Measurements from ENCODE around the gene C3AR1. TPM values are rescaled to one million over a fixed set of nuclear protein-coding genes. Genes with fewer than 3 reads are reported as not detected.
"Not testable (repeated sequence)": the region's sequence is repeated elsewhere in the genome, so short reads cannot be mapped to it uniquely, and the experiment has no call there.

C3AR1 gene
- total RNA-seq, 1 donor from 2014 or later: not detected

- Mint-ChIP-seq H3K36me3 (ENCODE audit: low read depth) (peaks cover 10% of the 10 kb centered on the region), H3K9me3 (no peaks in the 10 kb centered on the region), H3K27ac (ENCODE audit: unreplicated experiment) (no peak overlapping the region), H3K27me3 (ENCODE audit: low read depth) (no peaks in the 10 kb centered on the region), H3K4me1 (no peaks in the 10 kb centered on the region), H3K4me3 (no peak overlapping the region)
- no peak for DNase-seq (ENCODE audit: low read depth, low spot score)
- no peak for TF ChIP-seq CTCF (conservative IDR thresholded peaks at IDR 0.05)
Observed at GRCh38 chr12:8089716-8090115, 23.6 kb upstream of the C3AR1 start.

GRCh38 chr12:8089277-8089676, 23.1 kb upstream of the C3AR1 start:
- DNase-seq (ENCODE audit: low read depth, low spot score); H3K4me3 Mint-ChIP-seq; H3K9me3 Mint-ChIP-seq; H3K27ac Mint-ChIP-seq (ENCODE audit: unreplicated experiment); H3K36me3 Mint-ChIP-seq (ENCODE audit: low read depth); H3K27me3 Mint-ChIP-seq (ENCODE audit: low read depth); H3K4me1 Mint-ChIP-seq: not testable (repeated sequence)

- TF ChIP-seq CTCF (conservative IDR thresholded peaks at IDR 0.05): no peak
- Mint-ChIP-seq H3K36me3 (ENCODE audit: low read depth) (peaks cover 8% of the 10 kb centered on the region), H3K4me3 (peak overlapping the region; percentile 5), H3K9me3 (no peaks in the 10 kb centered on the region), H3K27me3 (ENCODE audit: low read depth) (no peaks in the 10 kb centered on the region), H3K4me1 (peaks cover 9% of the 10 kb centered on the region), H3K27ac (ENCODE audit: unreplicated experiment) (no peak overlapping the region)
- DNase-seq (ENCODE audit: low read depth, low spot score): no peak
Observed at GRCh38 chr12:8088574-8088973, 22.4 kb upstream of the C3AR1 start.

- H3K4me3 Mint-ChIP-seq: no peak overlapping the region
- DNase-seq (ENCODE audit: low read depth, low spot score): no peak
- peaks cover 15% of the 10 kb centered on the region for H3K4me1 Mint-ChIP-seq
- no peaks in the 10 kb centered on the region for H3K9me3 Mint-ChIP-seq
- TF ChIP-seq CTCF (conservative IDR thresholded peaks at IDR 0.05): no peak
- H3K36me3 Mint-ChIP-seq (ENCODE audit: low read depth): peaks cover 5% of the 10 kb centered on the region
- no peak overlapping the region for H3K27ac Mint-ChIP-seq (ENCODE audit: unreplicated experiment)
- no peaks in the 10 kb centered on the region for H3K27me3 Mint-ChIP-seq (ENCODE audit: low read depth)
Observed at GRCh38 chr12:8087666-8088065, 21.5 kb upstream of the C3AR1 start.

GRCh38 chr12:8084351-8084750, 18.2 kb upstream of the C3AR1 start:
- Mint-ChIP-seq H3K4me3 (peak overlapping the region; percentile 95), H3K27ac (ENCODE audit: unreplicated experiment) (peak overlapping the region; percentile 57)

GRCh38 chr12:8082808-8083100, 16.6 kb upstream of the C3AR1 start:
- TF ChIP-seq CTCF (conservative IDR thresholded peaks at IDR 0.05): no peak
- Mint-ChIP-seq H3K27ac (ENCODE audit: unreplicated experiment) (peak overlapping the region; percentile 91), H3K27me3 (ENCODE audit: low read depth) (peaks cover 4% of the 10 kb centered on the region), H3K36me3 (ENCODE audit: low read depth) (peaks cover 2% of the 10 kb centered on the region), H3K9me3 (no peaks in the 10 kb centered on the region), H3K4me1 (peaks cover 22% of the 10 kb centered on the region), H3K4me3 (peak overlapping the region; percentile 95)
- DNase-seq (ENCODE audit: low read depth, low spot score): no peak

More at GRCh38 chr12:8084351-8084750, 18.2 kb upstream of the C3AR1 start:
- peaks cover 22% of the 10 kb centered on the region for H3K4me1 Mint-ChIP-seq
- not testable (repeated sequence) for H3K36me3 Mint-ChIP-seq (ENCODE audit: low read depth); H3K9me3 Mint-ChIP-seq; H3K27me3 Mint-ChIP-seq (ENCODE audit: low read depth); DNase-seq (ENCODE audit: low read depth, low spot score)

Data from neural crest cell (in vitro differentiated cells).